Measurements from ENCODE around the gene TAMALIN. TPM values are rescaled to one million over a fixed set of nuclear protein-coding genes. Genes with fewer than 3 reads are reported as not detected.

Gene TAMALIN
- total and polyA plus RNA-seq, 2 of the 4 experiments (the other 2 are of a cell fraction) = 2.7 to 5.3 TPM

GRCh38 chr12:52035926-52036325 lies 29.2 kb downstream of the TAMALIN start:
- Histone ChIP-seq H2BK120ac (ENCODE audit: low read depth, low read length) (no peak overlapping the region), H2AK9ac (replicated peaks; ENCODE audit: low read depth, low read length, poor library complexity) (no peak overlapping the region), H2BK15ac (ENCODE audit: low read depth, low read length) (no peak overlapping the region), H3K27me3 (ENCODE audit: control insufficient read depth, insufficient read depth, low read length) (no peaks in the 10 kb centered on the region), H3K36me3 (ENCODE audit: control insufficient read depth, insufficient read depth, low read length) (no peaks in the 10 kb centered on the region), H3K9me1 (ENCODE audit: insufficient read depth, low read length) (peaks cover 22% of the 10 kb centered on the region), H3K4me1 (ENCODE audit: control insufficient read depth, insufficient read depth, low read length) (peaks cover 8% of the 10 kb centered on the region), H4K5ac (ENCODE audit: low read depth, low read length) (no peak overlapping the region), H3K79me1 (ENCODE audit: low read depth in 1 of 2, low read length in 2 of 2) (peaks cover 13 to 44% of the 10 kb centered on the region in 2 experiments; a peak in 3 of 4 replicates), H2AFZ (replicated peaks; ENCODE audit: low read length, poor library complexity) (no peak overlapping the region), H3K23ac (ENCODE audit: low read depth, low read length) (no peak overlapping the region; the same call in 1 of the 2 replicates), H2BK20ac (ENCODE audit: low read depth, low read length) (no peak overlapping the region), H4K91ac (ENCODE audit: insufficient read depth, low read depth, low read length) (no peak overlapping the region), H3K4me2 (ENCODE audit: low read depth, low read length) (no peak overlapping the region), H3K27ac (ENCODE audit: insufficient read depth, low read length) (no peak overlapping the region), H3K4ac (ENCODE audit: low read depth, low read length) (no peak overlapping the region), H3K4me3 (ENCODE audit: insufficient read depth, low read depth, low read length) (no peak overlapping the region), H3K14ac (replicated peaks; ENCODE audit: low read depth, low read length) (no peak overlapping the region), H3K9me3 (ENCODE audit: control insufficient read depth, insufficient read depth, low read length) (no peaks in the 10 kb centered on the region), H2BK5ac (ENCODE audit: low read depth, low read length, poor library complexity, severe bottlenecking) (no peak overlapping the region), H4K8ac (ENCODE audit: low read depth in 2 of 2, low read length in 2 of 2) (no peak overlapping the region), H3K18ac (ENCODE audit: low read depth, low read length) (no peak overlapping the region), H2AK5ac (ENCODE audit: low read depth, low read length) (peak overlapping the region; percentile 36; the same call in 1 of the 2 replicates), H4K20me1 (ENCODE audit: insufficient read depth, low read length) (peaks cover 26% of the 10 kb centered on the region), H3K56ac (ENCODE audit: extremely low read depth, insufficient read depth, low read length) (no peak overlapping the region), H3K9ac (ENCODE audit: low read depth, low read length) (no peak overlapping the region)
- POLR2A ChIA-PET (ENCODE audit: unreplicated experiment) = no interaction called here
- no TSS peak for BruUV-seq (replicated peaks)
- DNase-seq (no peak), ATAC-seq (ENCODE audit: low read depth) (no peak)
- intact Hi-C loops (cut with micrococcal nuclease) = no loop called here
- dilution Hi-C loops (cut with HindIII; ENCODE audit: low sequenced_read_pairs, unreplicated experiment) = no loop called here
- in situ Hi-C loops (cut with MboI; ENCODE audit: low sequenced_read_pairs) = no loop called here
- TF ChIP-seq POLR2A (IDR thresholded peaks at IDR 0.05; ENCODE audit: low read depth, low read length) = peak; percentile 60; the same call in 1 of the 2 replicates
- no peak for TF ChIP-seq MXI1 (IDR thresholded peaks at IDR 0.05; ENCODE audit: borderline replicate concordance, low read depth, low read length)
- CTCF ChIA-PET = interaction anchor here (1.8 kb wide), 1 partner anchor 10 kb away, joined by 7 read pairs; no protein-coding TSS in a partner anchor
- WGBS, 2 experiments (ENCODE audit: extremely low coverage in 2 of 2, insufficient read length in 1 of 2) = no CpG with 5 or more reads among the region's 2 CpGs
